CD4-positive, alpha-beta T cell treated with Interferon gamma for 1 hour (primary cell): ENCODE measurements around the gene INPP5A.
"Not testable (repeated sequence)": the region's sequence is repeated elsewhere in the genome, so short reads cannot be mapped to it uniquely, and the experiment has no call there.

Experiments used
- DNase-seq: peaks from one replicate; pipeline ENCODE4 v3.0.0-alpha.2; 2020

Gene INPP5A

GRCh38 chr10:132665946-132666704, 128.5 kb downstream of the INPP5A start:
- no peak for DNase-seq

DNA sequence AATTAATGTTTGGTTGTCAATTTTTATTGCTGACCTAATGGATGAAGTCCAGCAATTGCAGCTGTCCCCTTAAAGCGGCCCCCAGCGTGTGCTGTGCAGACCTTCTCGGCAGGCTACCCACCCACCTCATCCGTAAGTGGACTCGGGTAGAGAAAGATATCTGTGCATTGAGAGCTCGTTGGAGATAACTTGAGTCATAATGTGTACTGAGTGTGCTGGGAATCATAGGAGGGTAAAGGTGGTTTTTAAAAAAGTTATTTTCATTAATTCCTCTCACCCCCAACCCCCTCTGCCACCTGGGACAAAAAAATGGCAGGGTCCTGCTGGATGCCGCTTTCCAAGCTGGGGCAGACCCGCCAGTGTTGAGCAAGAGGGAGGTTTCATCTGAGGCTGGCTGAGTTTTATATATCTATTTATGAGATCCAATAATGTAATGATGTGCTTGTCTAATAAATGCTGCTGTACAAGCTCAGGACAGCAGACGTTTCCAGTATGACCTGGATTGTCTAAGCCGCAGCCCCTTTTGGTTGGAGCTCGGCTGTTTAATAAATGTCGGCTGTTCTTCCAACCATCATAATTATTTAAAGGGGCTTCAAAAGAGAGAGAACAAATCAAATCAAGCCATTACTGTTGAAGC, 129.2 kb downstream of the INPP5A start:
- no peak for DNase-seq

DNA sequence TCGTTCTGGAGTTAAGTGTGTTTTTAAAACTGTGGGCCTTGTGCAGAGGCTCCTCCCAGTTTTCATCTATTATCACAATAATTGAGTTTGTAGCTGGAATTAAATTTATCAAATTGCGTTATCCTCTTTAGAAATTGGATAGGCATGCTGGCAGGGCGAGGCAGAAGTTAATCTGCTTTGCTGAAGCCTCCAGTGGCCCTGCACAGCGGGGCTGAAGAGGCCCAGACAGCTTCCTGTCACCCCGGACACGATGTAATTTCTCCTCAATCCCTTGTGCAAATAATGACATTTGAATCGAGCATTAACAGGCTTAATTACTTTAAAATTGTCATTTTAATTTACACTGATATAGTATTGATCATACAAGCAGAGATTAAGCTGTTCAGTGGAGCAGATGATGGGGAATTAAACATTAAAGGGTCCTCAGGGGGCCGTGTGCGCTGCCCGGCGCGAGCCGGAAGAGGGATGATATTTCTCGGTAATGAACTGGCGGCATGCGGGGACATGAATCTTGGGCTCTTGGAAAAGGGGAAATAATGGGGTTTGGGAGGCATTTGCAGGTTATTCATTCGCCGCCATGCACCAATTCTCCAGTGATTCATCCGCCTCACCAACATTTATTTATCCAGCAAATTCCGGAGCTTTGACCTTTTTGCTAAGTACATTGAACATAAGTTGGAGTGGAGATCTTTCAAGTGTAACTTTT, 129.9 kb downstream of the INPP5A start:
- no peak for DNase-seq

DNA sequence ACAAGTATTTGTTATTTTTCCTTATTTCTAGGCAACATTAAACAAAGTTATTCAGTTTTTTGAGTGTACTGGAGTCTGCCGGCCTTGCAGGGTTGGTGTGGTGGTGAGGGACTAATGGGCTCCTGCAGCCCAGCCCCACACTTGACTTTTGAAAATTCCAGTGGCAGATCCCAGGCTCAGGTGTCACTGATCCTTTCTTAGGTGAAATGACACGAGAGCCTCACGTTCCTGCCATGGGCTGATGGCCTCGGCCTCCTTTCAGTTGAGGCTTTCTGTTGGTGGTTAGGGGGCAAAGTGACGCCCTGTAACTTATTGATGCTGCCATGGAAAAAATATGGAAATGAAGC, 130.4 kb downstream of the INPP5A start:
- DNase-seq, result no peak

DNA sequence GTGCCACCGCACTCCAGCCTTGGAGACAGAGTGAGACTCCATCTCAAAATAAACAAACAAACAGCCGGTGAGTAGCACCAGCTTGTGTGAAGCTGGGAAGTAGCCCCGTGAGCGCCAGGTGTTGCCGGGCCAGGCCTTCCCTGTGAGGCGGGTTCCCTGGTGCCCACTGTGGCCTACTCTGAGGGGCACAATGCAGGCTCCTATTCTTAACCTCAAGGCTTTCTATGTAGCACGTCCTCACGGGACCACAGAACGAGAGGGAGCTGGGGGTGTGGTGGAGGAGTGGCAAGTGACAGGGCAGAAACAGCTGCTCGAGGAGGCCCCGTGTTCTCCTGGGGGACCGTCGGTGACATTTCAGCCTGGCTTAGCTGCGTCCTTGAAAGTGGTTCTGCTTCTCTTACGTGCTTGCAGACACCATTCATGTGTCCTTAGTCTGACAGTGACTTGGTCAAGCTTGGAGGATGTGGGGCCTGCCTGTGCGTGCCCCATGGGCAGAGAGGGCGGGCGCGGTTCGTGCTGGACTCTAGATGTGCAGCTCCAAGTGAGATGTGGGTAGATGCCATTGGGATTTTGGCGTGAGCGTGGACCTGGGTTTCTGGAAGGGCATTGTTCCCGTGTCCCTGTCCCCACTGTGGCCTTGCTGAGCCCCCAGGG, 131.7 kb downstream of the INPP5A start:
- no peak for DNase-seq

DNA sequence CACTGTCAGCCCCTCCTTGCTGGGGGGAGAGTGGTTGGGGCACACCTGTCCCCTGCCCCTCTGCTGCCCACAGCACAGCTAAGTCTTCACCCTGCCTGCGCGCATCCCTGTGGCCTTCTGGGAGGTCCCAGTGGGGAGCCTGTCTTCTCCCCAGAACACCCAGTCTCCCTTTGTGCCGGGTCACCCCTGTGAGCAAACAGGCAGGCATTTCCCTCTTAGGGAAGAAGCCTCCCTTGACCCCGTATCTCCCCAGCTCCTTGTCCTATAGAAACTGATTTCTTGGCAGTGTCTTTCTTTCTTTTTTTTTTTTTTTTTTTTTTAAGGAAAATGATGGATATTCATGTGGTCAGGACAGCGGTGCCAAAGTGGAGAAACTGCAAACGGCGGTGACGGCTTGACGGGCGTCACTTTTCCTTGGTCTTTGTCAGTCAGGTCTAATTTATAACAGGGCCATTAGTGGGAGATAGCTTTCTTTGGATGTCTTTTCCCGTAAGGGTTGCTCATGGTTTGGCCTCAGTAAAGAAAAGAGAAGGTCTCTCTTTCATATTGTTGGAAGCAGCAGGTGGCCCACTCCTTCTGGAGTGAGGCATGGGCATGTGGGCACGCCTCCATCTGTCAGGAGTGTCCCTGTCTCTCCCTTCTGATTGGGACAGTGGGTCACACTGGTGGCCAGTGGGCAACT, 133.1 kb downstream of the INPP5A start:
- DNase-seq, result no peak

DNA sequence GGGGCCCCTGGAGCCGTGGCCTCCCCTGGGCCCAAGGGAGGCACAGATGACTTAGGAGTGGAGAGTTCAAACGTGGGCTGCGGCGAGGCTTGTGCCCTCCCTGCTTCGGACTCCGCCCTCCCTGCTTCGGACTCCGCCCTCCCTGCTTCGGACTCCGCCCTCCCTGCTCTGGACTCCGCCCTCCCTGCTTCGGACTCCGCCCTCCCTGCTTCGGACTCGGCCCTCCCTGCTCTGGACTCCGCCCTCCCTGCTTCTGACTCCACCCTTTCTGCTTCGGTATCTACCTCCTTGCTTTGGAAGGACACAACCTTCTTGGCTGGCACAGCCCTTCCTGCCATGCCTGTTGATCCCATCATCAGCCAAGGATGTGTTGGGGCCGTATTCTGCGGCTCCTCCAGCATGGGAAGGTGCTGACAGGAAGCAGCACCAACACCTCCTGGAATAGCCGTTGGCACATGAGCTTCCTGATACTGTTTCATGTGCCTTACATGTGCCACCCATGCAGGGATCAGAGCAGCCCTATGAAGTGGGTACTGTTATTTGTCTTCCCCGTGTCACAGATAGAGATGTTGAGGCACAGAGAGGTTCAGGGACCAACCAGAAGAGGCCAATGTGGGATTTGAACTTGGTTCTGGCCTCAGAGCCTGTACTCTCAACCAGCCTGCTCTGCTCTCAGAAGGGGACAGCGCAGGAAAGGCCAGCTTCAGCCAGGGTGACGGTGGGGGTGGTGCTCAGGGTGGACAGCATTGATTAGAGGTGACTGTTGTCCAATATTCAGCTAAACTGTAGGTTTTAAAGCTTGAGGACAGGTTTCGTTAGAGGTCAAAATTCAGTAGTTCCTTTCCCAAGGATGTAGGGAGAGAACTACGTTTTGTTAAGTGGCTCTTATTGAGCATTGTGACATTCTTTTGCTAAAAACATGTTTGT, 133.9 kb downstream of the INPP5A start:
- no peak for DNase-seq

DNA sequence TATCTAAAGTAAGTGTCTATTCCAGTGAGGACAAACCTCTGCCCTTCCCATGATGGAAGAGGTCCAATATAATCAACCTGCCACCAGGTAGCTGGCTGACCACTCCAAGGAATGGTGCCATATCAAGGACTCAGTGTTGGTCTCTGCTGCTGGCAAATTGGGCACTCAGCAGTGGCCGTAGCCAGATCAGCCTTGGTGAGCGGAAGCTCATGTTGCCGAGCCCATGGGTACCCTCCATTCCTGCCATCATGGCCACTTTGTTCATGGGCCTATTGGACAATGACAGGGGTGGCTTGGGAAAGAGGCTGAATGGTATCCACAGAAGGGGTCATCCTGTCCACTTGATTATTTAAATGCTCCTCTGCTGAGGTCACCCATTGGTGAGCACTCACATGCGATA, 136.2 kb downstream of the INPP5A start:
- not testable (repeated sequence) for DNase-seq

DNA sequence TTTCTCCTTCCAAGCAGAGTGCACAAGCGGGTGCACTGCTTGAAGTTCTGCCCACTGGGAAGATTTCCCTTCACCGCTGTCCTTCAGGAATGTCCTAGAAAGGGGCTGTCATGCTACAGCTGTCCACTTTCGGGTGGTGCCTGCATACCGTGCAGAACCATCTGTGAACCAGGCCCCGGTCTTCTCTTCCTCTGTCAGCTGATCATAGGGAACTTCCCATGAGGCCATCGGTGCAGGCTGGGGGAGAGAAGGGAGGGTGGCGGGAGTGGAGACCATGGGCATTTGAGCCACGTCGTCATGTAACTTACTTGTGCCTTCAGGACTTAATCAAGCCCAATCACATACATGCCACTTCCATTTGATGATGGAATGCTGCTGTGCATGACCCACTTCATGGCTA, 136.7 kb downstream of the INPP5A start:
- DNase-seq, result no peak

- DNase-seq, result no peak
Observed at GRCh38 chr10:132675031-132675740, 137.6 kb downstream of the INPP5A start.

DNA sequence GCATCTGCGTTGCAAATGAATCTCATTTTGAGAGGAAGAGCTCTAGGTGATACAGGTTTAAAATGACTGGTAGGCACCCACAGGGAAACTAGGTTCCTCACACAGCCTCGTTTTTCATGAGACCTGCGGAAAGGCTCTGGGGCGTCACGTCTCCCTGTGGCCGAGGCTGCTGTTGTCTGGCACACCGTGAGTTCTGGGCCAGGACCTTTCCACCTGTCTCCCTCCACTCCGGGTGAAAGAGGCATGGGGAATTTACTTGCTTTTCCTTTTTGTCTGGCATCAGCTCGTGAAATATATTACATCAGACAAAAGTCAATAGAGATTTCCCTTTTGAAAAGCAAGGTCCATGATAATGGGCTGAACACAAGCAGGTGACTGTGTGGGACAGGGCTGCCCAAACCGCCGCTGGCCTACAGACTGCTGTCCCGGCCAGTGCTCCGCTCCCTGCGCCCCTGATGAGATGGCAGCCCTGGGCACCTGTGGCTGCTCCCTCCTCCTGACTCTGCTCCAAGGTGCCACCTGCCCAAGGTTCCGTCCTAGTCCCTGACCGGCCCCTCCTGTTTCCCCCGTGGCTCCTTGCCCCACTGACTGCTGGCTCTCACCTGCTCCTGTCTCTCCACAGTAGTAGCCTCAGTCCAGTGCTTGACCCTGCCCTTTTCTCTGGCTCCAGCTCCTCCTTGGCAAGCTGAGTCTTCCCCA, 138.8 kb downstream of the INPP5A start:
- no peak for DNase-seq

- no peak for DNase-seq
Observed at GRCh38 chr10:132677096-132677472, 139.5 kb downstream of the INPP5A start.

- DNase-seq, result no peak
Observed at GRCh38 chr10:132677473-132678227, 140.1 kb downstream of the INPP5A start.

- no peak for DNase-seq
Observed at GRCh38 chr10:132678436-132679216, 141.0 kb downstream of the INPP5A start.

GRCh38 chr10:132679217-132679595, 141.6 kb downstream of the INPP5A start:
- DNase-seq, result no peak

DNA sequence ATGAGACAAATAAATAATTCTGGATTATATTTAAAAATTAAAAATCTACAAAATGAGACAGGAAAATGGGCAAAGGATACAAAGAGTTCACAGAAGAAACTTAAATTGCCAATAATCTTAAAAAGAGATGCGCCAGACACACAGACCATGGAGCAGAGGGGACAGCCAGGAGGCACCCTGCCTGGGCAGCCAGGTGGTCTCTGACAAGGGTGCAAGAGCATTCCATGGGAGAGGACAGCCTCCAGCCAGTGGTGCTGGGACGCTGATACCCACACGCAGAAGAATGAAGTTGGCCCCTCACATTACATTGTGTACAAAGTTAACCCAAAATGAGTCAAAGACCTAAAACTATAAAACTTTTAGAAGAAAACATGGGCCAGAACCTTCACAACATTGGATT, 142.1 kb downstream of the INPP5A start:
- no peak for DNase-seq

- not testable (repeated sequence) for DNase-seq
Observed at GRCh38 chr10:132680741-132681140, 143.2 kb downstream of the INPP5A start.

GRCh38 chr10:132681858-132682755, 144.5 kb downstream of the INPP5A start:
- no peak for DNase-seq
